Measurements from ENCODE around the gene COL18A1. TPM values are rescaled to one million over a fixed set of nuclear protein-coding genes. Genes with fewer than 3 reads are reported as not detected.

COL18A1 gene
- total RNA-seq, 4 donors from 2014 or later = 19.3 to 121 (median 23.3) TPM

DNA sequence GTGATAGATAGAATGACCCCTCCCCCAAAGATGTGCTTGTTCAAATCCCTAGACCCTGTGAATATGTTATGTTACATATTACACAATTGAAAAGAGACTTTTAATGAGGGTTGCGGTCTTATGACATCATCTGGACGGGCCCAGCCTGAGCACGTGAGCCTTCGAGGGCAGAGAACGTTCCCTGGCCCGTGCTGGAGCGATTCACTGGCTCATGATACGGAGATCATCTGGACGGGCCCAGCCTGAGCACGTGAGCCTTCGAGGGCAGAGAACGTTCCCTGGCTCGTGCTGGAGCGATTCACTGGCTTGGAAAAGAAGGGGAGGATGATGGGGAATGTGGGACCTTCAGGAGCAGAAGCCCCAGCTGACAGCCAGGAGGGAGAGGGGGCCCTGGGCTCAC is 34.4 kb upstream of the COL18A1 start:
- no peak for DNase-seq
- intact Hi-C loops (cut with DNase I; ENCODE audit: low total_unique reads) = no loop called here
- WGBS, 2 donors (ENCODE audit: low coverage in 1 of 2) = 80 to 85% methylated on average over 11 to 14 of the region's 14 CpGs

DNA sequence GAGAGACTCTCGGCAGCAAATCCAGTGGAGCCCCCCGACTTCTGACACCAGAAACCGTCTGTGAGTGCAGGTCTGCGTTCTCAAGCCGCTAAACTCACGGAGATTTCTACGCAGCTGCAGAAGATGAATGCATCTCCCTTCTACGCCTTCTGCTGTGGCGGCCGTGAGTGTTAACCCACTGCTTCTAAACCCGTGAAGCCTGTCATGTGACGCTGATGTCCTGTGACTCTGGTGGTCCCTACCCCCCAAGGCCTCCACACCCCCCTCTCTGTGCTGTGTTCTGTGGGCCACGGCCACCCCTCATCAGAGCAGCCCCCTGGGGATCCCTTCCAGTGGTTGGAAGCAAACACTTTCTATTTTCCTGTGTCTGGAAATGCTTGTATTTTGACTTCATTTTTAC is 33.9 kb upstream of the COL18A1 start:
- Histone ChIP-seq H3K27ac (no peak overlapping the region), H3K9me3 (no peaks in the 10 kb centered on the region), H3K4me3 (no peak overlapping the region), H3K4me1 (peaks cover 0 to 10% (median 0%) of the 10 kb centered on the region in 4 donors), H3K27me3 (no peaks in the 10 kb centered on the region), H3K36me3 (no peaks in the 10 kb centered on the region)
- DNase-seq = no peak
- 77% methylated on average over 13 of the region's 13 CpGs; no CpG with 5 or more reads in 1 of the 2 donors for WGBS, 2 donors (ENCODE audit: low coverage in 1 of 2)
- in situ Hi-C loops (cut with MboI; ENCODE audit: low pct_ligation_motif_present in 1 of 4, low pct_unique_long_range_greater_than_20kb in 1 of 4, low sequenced_read_pairs in 3 of 4) = no loop called here
- no peak for TF ChIP-seq POLR2A (IDR thresholded peaks at IDR 0.05)
- TF ChIP-seq EP300 (IDR thresholded peaks at IDR 0.05; ENCODE audit: low read depth) = no peak
- TF ChIP-seq, protein P1, sequence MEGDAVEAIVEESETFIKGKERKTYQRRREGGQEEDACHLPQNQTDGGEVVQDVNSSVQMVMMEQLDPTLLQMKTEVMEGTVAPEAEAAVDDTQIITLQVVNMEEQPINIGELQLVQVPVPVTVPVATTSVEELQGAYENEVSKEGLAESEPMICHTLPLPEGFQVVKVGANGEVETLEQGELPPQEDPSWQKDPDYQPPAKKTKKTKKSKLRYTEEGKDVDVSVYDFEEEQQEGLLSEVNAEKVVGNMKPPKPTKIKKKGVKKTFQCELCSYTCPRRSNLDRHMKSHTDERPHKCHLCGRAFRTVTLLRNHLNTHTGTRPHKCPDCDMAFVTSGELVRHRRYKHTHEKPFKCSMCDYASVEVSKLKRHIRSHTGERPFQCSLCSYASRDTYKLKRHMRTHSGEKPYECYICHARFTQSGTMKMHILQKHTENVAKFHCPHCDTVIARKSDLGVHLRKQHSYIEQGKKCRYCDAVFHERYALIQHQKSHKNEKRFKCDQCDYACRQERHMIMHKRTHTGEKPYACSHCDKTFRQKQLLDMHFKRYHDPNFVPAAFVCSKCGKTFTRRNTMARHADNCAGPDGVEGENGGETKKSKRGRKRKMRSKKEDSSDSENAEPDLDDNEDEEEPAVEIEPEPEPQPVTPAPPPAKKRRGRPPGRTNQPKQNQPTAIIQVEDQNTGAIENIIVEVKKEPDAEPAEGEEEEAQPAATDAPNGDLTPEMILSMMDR (IDR thresholded peaks at IDR 0.05) = no peak
- TF ChIP-seq POLR2AphosphoS5 (IDR thresholded peaks at IDR 0.05) = no peak
- intact Hi-C loops (cut with DNase I; ENCODE audit: low total_unique reads) = no loop called here

More for the DNA sequence above, 34.4 kb upstream of the COL18A1 start:
- TF ChIP-seq, protein P1 (IDR thresholded peaks at IDR 0.05) = no peak
- no peak for TF ChIP-seq POLR2A (IDR thresholded peaks at IDR 0.05)
- TF ChIP-seq POLR2AphosphoS5 (IDR thresholded peaks at IDR 0.05) = no peak
- TF ChIP-seq EP300 (IDR thresholded peaks at IDR 0.05; ENCODE audit: low read depth) = no peak
- H3K4me3 ChIP-seq = no peak overlapping the region
- no peaks in the 10 kb centered on the region for H3K36me3 ChIP-seq
- no peaks in the 10 kb centered on the region for H3K9me3 ChIP-seq
- H3K4me1 ChIP-seq = peaks cover 0 to 10% (median 0%) of the 10 kb centered on the region in 4 donors
- H3K27me3 ChIP-seq = no peaks in the 10 kb centered on the region
- no peak overlapping the region for H3K27ac ChIP-seq
- in situ Hi-C loops (cut with MboI; ENCODE audit: low pct_ligation_motif_present in 1 of 4, low pct_unique_long_range_greater_than_20kb in 1 of 4, low sequenced_read_pairs in 3 of 4) = no loop called here

GRCh38 chr21:45371655-45372054 is 33.3 kb upstream of the COL18A1 start:
- Histone ChIP-seq H3K9me3 (no peaks in the 10 kb centered on the region), H3K4me3 (no peak overlapping the region), H3K27ac (no peak overlapping the region), H3K36me3 (no peaks in the 10 kb centered on the region), H3K4me1 (peaks cover 0 to 6% (median 0%) of the 10 kb centered on the region in 4 donors), H3K27me3 (no peaks in the 10 kb centered on the region)
- intact Hi-C loops (cut with DNase I; ENCODE audit: low total_unique reads) = no loop called here
- no peak for DNase-seq
- in situ Hi-C loops (cut with MboI; ENCODE audit: low pct_ligation_motif_present in 1 of 4, low pct_unique_long_range_greater_than_20kb in 1 of 4, low sequenced_read_pairs in 3 of 4) = no loop called here
- TF ChIP-seq POLR2A (IDR thresholded peaks at IDR 0.05) (no peak), POLR2AphosphoS5 (IDR thresholded peaks at IDR 0.05) (no peak), EP300 (IDR thresholded peaks at IDR 0.05; ENCODE audit: low read depth) (no peak)
- TF ChIP-seq, protein P1 (IDR thresholded peaks at IDR 0.05) = no peak
- WGBS, 2 donors (ENCODE audit: low coverage in 1 of 2) = 59 to 78% methylated on average over 3 to 5 of the region's 5 CpGs

DNA sequence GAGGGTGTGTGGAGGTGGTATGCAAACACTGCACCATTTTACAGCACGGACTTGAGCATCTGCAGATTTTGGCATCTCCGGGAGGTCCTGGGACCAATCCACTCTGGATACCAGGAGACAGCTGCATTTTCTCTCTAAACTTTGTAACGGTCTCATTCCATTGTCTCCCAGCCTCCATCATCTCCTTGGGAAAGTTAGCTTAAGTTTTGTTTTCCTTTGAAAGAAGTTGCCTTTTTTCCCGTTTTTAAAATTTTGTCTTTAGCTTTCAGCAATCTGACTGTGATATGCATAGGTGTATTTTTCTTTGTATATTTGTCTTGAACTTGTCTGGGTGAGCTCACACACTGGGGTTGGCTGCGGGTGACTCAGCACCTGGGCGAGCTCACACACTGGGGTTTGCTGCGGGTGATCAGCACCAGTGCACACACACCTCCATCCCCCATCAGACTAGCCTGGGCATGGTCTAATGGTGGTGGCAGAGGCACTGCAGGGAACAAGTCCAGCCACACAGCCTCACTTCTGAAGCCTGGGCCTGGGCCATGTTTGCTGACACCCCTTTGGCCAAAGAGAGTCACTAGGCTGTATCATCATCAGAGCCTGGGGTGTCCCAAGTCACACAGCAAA is 32.1 kb upstream of the COL18A1 start:
- in situ Hi-C loops (cut with MboI; ENCODE audit: low pct_ligation_motif_present in 1 of 4, low pct_unique_long_range_greater_than_20kb in 1 of 4, low sequenced_read_pairs in 3 of 4) (no loop called here), intact Hi-C loops (cut with DNase I; ENCODE audit: low total_unique reads) (no loop called here)
- no peak for TF ChIP-seq POLR2A (IDR thresholded peaks at IDR 0.05)
- no peak for TF ChIP-seq EP300 (IDR thresholded peaks at IDR 0.05; ENCODE audit: low read depth)
- WGBS, 2 donors (ENCODE audit: low coverage in 1 of 2) = 20 to 72% methylated on average over 1 to 7 of the region's 7 CpGs
- DNase-seq = no peak
- Histone ChIP-seq H3K36me3 (no peaks in the 10 kb centered on the region), H3K27ac (no peak overlapping the region), H3K27me3 (peaks cover 3% of the 10 kb centered on the region), H3K4me3 (no peak overlapping the region), H3K9me3 (no peaks in the 10 kb centered on the region), H3K4me1 (no peaks in the 10 kb centered on the region)

All from transverse colon (tissue), 4 donors.